Loucy (cell line): ENCODE measurements around the gene PHRF1.
"Not testable (repeated sequence)": the region's sequence is repeated elsewhere in the genome, so short reads cannot be mapped to it uniquely, and the experiment has no call there.

Experiments
- H2AFZ ChIP-seq: fragments of 200-600 bp; sonication (generic); 2 replicates; pipeline ENCODE4 v1.6.0; 2016; ENCODE audit warnings: antibody characterized with exemption, mild to moderate bottlenecking, low read length, moderate library complexity
- H3F3A ChIP-seq: fragments of 200-600 bp; 2 replicates; pipeline ENCODE4 v1.6.0; 2016; ENCODE audit warnings: antibody characterized with exemption, low read depth, mild to moderate bottlenecking
- H3K27me3 ChIP-seq: fragments of 200-600 bp; sonication (generic); 2 replicates; pipeline ENCODE4 v1.6.1; 2014; ENCODE audit warnings: low read length, mild to moderate bottlenecking; ENCODE audit not compliant: insufficient read depth, poor library complexity, severe bottlenecking
- H3K36me3 ChIP-seq: fragments of 200-600 bp; sonication (generic); 2 replicates; pipeline ENCODE4 v1.6.1; 2016; ENCODE audit warnings: low read length; ENCODE audit not compliant: insufficient read depth
- H3K4me1 ChIP-seq: fragments of 200-600 bp; sonication (generic); 2 replicates; pipeline ENCODE4 v1.5.1; 2014; ENCODE audit warnings: low read length, mild to moderate bottlenecking; ENCODE audit not compliant: insufficient read depth, poor library complexity, severe bottlenecking
- H3K4me2 ChIP-seq: fragments of 200-600 bp; sonication (generic); 2 replicates; pipeline ENCODE4 v1.6.0; 2014; ENCODE audit warnings: antibody characterized with exemption, low read length, low read depth, mild to moderate bottlenecking; ENCODE audit not compliant: poor library complexity, severe bottlenecking
- H3K4me3 ChIP-seq: fragments of 200-600 bp; sonication (generic); 2 replicates; pipeline ENCODE4 v1.5.1; 2014; ENCODE audit warnings: low read length, mild to moderate bottlenecking, mixed read lengths; ENCODE audit not compliant: poor library complexity, severe bottlenecking
- H3K79me2 ChIP-seq: fragments of 200-600 bp; sonication (generic); 2 replicates; pipeline ENCODE4 v1.6.1; 2014; ENCODE audit warnings: low read length; ENCODE audit not compliant: insufficient read depth
- H3K9ac ChIP-seq: fragments of 200-600 bp; sonication (generic); 2 replicates; pipeline ENCODE4 v1.6.0; 2014; ENCODE audit warnings: mild to moderate bottlenecking, low read depth, low read length, moderate library complexity; ENCODE audit not compliant: poor library complexity, severe bottlenecking
- H3K9me2 ChIP-seq: fragments of 200-600 bp; sonication (generic); replicated peaks from 2 replicates; pipeline ENCODE4 v1.6.1; 2016; ENCODE audit warnings: low read depth, low read length, mixed read lengths
- H3K9me3 ChIP-seq: fragments of 200-600 bp; sonication (generic); 2 replicates; pipeline ENCODE4 v1.6.1; 2014; ENCODE audit warnings: mild to moderate bottlenecking, antibody characterized with exemption, low read length, low read depth; ENCODE audit not compliant: insufficient read depth
- H4K20me1 ChIP-seq: fragments of 200-600 bp; sonication (generic); 2 replicates; pipeline ENCODE4 v1.6.0; 2014; ENCODE audit warnings: antibody characterized with exemption, low read length, mild to moderate bottlenecking; ENCODE audit not compliant: insufficient read depth, poor library complexity, severe bottlenecking
- EZH2phosphoT487 ChIP-seq: fragments of 200-600 bp; IDR thresholded peaks from 2 replicates; pipeline ENCODE4 v1.6.1; 2018; ENCODE audit warnings: antibody characterized with exemption, mild to moderate bottlenecking, moderate library complexity, borderline replicate concordance
- TF ChIP-seq, protein P1 (sequence below): fragments of 200-600 bp; sonication (generic); conservative IDR thresholded peaks from 2 replicates; pipeline ENCODE4 v1.5.1; 2014; ENCODE audit warnings: mild to moderate bottlenecking, antibody characterized with exemption, low read length

Gene PHRF1

DNA sequence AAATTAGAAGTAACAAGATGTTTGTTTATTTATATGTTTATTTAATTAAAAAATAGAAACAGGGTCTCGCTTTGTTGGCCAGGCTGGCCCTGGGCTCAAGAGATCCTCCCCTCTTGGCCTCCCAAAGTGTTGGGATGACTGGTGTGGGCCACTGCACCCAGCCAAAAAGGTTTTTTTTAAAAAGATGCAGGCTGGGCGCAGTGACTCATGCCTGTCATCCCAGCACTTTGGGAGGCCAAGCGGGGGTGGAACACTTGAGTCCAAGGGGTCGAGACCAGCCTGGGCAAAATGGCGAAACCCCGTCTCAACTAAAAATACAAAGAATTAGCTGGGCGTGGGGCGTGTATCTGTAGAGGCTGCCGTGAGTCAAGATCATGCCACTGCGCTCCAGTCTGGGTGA is 74.2 kb downstream of the PHRF1 start:
- H3K4me1 ChIP-seq, result no peaks in the 10 kb centered on the region
- peaks cover 31% of the 10 kb centered on the region; the same call in 1 of the 2 replicates for H3K36me3 ChIP-seq
- no peak overlapping the region for H3K4me3 ChIP-seq
- H3K9ac ChIP-seq, result no peak overlapping the region
- H3K9me2 ChIP-seq, result no peaks in the 10 kb centered on the region
- H3F3A ChIP-seq, result no peaks in the 10 kb centered on the region
- no peaks in the 10 kb centered on the region for H3K79me2 ChIP-seq
- H3K9me3 ChIP-seq, result no peaks in the 10 kb centered on the region
- no peaks in the 10 kb centered on the region for H4K20me1 ChIP-seq
- no peak for TF ChIP-seq EZH2phosphoT487
- TF ChIP-seq, protein P1, sequence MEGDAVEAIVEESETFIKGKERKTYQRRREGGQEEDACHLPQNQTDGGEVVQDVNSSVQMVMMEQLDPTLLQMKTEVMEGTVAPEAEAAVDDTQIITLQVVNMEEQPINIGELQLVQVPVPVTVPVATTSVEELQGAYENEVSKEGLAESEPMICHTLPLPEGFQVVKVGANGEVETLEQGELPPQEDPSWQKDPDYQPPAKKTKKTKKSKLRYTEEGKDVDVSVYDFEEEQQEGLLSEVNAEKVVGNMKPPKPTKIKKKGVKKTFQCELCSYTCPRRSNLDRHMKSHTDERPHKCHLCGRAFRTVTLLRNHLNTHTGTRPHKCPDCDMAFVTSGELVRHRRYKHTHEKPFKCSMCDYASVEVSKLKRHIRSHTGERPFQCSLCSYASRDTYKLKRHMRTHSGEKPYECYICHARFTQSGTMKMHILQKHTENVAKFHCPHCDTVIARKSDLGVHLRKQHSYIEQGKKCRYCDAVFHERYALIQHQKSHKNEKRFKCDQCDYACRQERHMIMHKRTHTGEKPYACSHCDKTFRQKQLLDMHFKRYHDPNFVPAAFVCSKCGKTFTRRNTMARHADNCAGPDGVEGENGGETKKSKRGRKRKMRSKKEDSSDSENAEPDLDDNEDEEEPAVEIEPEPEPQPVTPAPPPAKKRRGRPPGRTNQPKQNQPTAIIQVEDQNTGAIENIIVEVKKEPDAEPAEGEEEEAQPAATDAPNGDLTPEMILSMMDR, result no peak
- H2AFZ ChIP-seq, result no peak overlapping the region
- no peak overlapping the region for H3K4me2 ChIP-seq
- H3K27me3 ChIP-seq, result no peaks in the 10 kb centered on the region

DNA sequence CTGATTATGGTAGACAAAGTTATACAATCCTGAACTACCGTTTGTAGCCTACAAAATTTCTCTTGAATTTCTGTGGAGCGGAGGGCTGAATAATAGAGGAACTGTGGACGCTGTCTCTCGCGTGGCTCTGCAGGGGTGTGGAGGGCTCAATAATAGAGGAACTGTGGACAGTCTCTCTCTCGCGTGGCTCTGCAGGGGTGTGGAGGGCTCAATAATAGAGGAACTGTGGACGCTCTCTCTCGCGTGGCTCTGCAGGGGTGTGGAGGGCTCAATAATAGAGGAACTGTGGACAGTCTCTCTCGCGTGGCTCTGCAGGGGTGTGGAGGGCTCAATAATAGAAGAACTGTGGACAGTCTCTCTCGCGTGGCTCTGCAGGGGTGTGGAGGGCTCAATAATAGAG is 76.9 kb downstream of the PHRF1 start:
- not testable (repeated sequence) for H3K9me3 ChIP-seq, H3F3A ChIP-seq, H3K4me1 ChIP-seq, H2AFZ ChIP-seq, H3K27me3 ChIP-seq, H3K9me2 ChIP-seq, H3K4me2 ChIP-seq, H3K4me3 ChIP-seq, H3K9ac ChIP-seq, H3K79me2 ChIP-seq, H4K20me1 ChIP-seq
- peaks cover 43% of the 10 kb centered on the region; the same call in 1 of the 2 replicates for H3K36me3 ChIP-seq

DNA sequence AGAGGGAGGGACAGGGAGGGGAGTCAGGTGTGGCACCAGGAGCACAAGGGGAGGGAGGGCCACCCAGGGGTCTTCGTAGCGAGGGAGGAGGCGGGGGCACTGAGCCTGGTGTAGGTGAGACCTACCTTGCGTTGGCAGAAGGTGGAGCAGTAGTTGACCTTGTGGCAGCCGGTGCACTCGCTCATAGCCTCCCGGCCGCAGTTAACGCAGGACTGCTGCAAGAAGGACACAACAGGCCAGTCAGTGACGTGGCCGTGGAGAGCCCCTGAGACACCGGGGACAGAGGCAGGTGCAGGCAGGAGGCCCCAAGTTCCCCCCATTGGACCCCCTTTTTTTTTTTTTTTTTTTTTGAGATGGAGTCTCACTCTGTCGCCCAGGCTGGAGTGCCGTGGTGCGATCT is 77.6 kb downstream of the PHRF1 start:
- TF ChIP-seq EZH2phosphoT487, result no peak
- TF ChIP-seq, protein P1, result no peak
- Histone ChIP-seq H3K79me2 (no peaks in the 10 kb centered on the region), H3K27me3 (no peaks in the 10 kb centered on the region), H3K4me2 (no peak overlapping the region), H4K20me1 (no peaks in the 10 kb centered on the region), H3K4me1 (no peaks in the 10 kb centered on the region), H3K9me2 (no peaks in the 10 kb centered on the region), H3K4me3 (no peak overlapping the region), H3K9me3 (no peaks in the 10 kb centered on the region), H3K36me3 (peaks cover 48% of the 10 kb centered on the region; the same call in 1 of the 2 replicates), H2AFZ (no peak overlapping the region), H3F3A (no peaks in the 10 kb centered on the region), H3K9ac (no peak overlapping the region)

DNA sequence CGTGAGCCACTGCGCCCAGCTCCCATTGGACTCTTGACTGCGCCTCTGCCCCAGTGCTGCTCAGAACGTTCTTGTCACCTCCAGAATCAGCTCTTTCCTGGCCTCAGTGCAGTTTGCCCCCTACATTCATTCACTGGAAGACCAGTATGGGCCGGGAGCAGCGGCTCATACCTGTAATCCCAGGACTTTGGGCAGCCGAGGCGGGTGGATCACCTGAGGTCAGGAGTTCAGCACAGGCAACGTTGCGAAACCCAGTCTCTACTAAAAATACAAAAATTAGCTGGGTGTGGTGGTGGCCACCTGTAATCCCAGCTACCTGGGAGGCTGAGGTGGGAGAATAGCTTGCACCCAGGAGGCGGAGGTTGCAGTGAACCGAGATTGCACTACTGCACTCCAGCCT is 78.2 kb downstream of the PHRF1 start:
- H3K79me2 ChIP-seq, H3K4me1 ChIP-seq, H3K9ac ChIP-seq, H4K20me1 ChIP-seq, H3K4me3 ChIP-seq, H2AFZ ChIP-seq, H3K27me3 ChIP-seq, H3K4me2 ChIP-seq, H3K9me3 ChIP-seq, H3K9me2 ChIP-seq, H3F3A ChIP-seq: not testable (repeated sequence)
- H3K36me3 ChIP-seq, result peaks cover 51% of the 10 kb centered on the region; the same call in 1 of the 2 replicates
